Glutamatergic neuron (in vitro differentiated cells): Measurements from ENCODE around the gene PKN2. TPM values are rescaled to one million over a fixed set of nuclear protein-coding genes. Genes with fewer than 3 reads are reported as not detected.
"Not testable (repeated sequence)": the region's sequence is repeated elsewhere in the genome, so short reads cannot be mapped to it uniquely, and the experiment has no call there.

Experiments
- DNase-seq: peaks from one replicate; pipeline ENCODE4 v3.0.0; 2022
- H3K27ac Mint-ChIP-seq: one replicate; pipeline ENCODE4 v1.8.0; 2020; ENCODE audit warnings: mild to moderate bottlenecking, mixed read lengths, inconsistent platforms; ENCODE audit not compliant: unreplicated experiment
- H3K27me3 Mint-ChIP-seq: one replicate; pipeline ENCODE4 v1.8.0; 2020; ENCODE audit warnings: mild to moderate bottlenecking, moderate library complexity, mixed read lengths, inconsistent platforms; ENCODE audit not compliant: unreplicated experiment
- H3K36me3 Mint-ChIP-seq: one replicate; pipeline ENCODE4 v1.8.0; 2020; ENCODE audit warnings: mild to moderate bottlenecking, mixed read lengths, inconsistent platforms; ENCODE audit not compliant: unreplicated experiment
- H3K4me1 Mint-ChIP-seq: one replicate; pipeline ENCODE4 v1.8.0; 2020; ENCODE audit warnings: mild to moderate bottlenecking, low read depth, mixed read lengths, inconsistent platforms; ENCODE audit not compliant: unreplicated experiment
- H3K4me3 Mint-ChIP-seq: one replicate; pipeline ENCODE4 v1.8.0; 2020; ENCODE audit warnings: mild to moderate bottlenecking, mixed read lengths, inconsistent platforms; ENCODE audit not compliant: unreplicated experiment
- H3K9me3 Mint-ChIP-seq: one replicate; pipeline ENCODE4 v1.8.0; 2020; ENCODE audit warnings: mild to moderate bottlenecking, moderate library complexity, mixed read lengths, inconsistent platforms; ENCODE audit not compliant: unreplicated experiment
- CTCF ChIP-seq: fragments of 200-600 bp; sonication (generic); IDR thresholded peaks from one replicate; pipeline ENCODE4 v1.5.0; 2021; ENCODE audit not compliant: partially characterized antibody, unreplicated experiment
- total RNA-seq: library from RNA; stranded (reverse); fragmentation: NEBNext Ultra II Directional; extraction: Animal tissue kit (Norgen Biotek cat#: 25700); gene quantifications from one replicate; pipeline ENCODE4 v1.2.1, GENCODE V29; 2021; ENCODE audit not compliant: unreplicated experiment

PKN2 gene
- total RNA-seq, 1 donor from 2014 or later, result 39.1 TPM

DNA sequence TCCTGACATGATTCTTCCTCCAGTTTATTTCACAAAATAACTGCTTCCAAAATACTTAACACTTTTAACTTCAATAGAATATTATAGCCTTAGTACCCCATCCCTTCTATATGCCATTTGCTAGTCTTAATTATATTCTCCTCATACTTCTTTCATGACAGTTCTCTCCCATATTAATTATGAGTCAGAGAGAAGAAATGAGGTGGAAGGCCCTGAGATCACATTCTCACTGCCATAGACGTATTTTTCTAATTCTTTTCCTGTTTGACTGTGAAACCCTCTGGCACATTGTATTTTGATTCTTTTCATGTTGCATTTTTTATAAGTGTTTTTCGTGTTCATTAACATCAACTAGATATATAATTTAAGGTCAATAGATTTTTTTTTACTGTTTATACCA is 118.9 kb downstream of the PKN2 start:
- DNase-seq, result no peak
- TF ChIP-seq CTCF, result no peak
- Mint-ChIP-seq H3K27me3 (no peaks in the 10 kb centered on the region), H3K4me3 (no peak overlapping the region), H3K36me3 (peaks cover 11% of the 10 kb centered on the region), H3K27ac (no peak overlapping the region), H3K4me1 (no peaks in the 10 kb centered on the region), H3K9me3 (peaks cover 2% of the 10 kb centered on the region)

GRCh38 chr1:88803444-88803843 is 119.4 kb downstream of the PKN2 start:
- H3K27me3 Mint-ChIP-seq, result no peaks in the 10 kb centered on the region
- peaks cover 11% of the 10 kb centered on the region for H3K36me3 Mint-ChIP-seq
- no peak for TF ChIP-seq CTCF
- H3K27ac Mint-ChIP-seq, result no peak overlapping the region
- H3K4me3 Mint-ChIP-seq, result no peak overlapping the region
- H3K4me1 Mint-ChIP-seq, result no peaks in the 10 kb centered on the region
- no peak for DNase-seq
- peaks cover 2% of the 10 kb centered on the region for H3K9me3 Mint-ChIP-seq

GRCh38 chr1:88812366-88812765 is 128.3 kb downstream of the PKN2 start:
- no peak for DNase-seq
- no peaks in the 10 kb centered on the region for H3K27me3 Mint-ChIP-seq
- H3K27ac Mint-ChIP-seq, result no peak overlapping the region
- H3K36me3 Mint-ChIP-seq, result no peaks in the 10 kb centered on the region
- no peaks in the 10 kb centered on the region for H3K4me1 Mint-ChIP-seq
- no peak overlapping the region for H3K4me3 Mint-ChIP-seq
- H3K9me3 Mint-ChIP-seq, result no peaks in the 10 kb centered on the region
- no peak for TF ChIP-seq CTCF

GRCh38 chr1:88813471-88813870 is 129.4 kb downstream of the PKN2 start:
- Mint-ChIP-seq H3K27me3 (no peaks in the 10 kb centered on the region), H3K4me3 (no peak overlapping the region), H3K4me1 (no peaks in the 10 kb centered on the region), H3K27ac (no peak overlapping the region), H3K36me3 (peaks cover 5% of the 10 kb centered on the region), H3K9me3 (no peaks in the 10 kb centered on the region)
- DNase-seq, result no peak
- no peak for TF ChIP-seq CTCF

DNA sequence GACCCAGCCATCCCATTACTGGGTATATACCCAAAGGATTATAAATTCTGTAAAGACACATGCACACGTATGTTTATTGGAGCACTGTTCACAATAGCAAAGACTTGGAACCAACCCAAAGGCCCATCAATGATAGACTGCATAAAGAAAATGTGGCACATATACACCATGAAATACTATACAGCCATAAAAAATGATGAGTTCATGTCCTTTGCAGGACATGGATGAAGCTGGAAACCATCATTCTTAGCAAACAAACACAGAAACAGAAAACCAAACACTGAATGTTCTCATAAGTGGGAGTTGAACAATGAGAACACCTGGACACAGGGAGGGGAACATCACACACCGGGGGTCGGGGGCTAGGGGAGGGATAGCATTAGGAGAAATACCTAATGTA is 135.6 kb downstream of the PKN2 start:
- not testable (repeated sequence) for H3K4me3 Mint-ChIP-seq, H3K4me1 Mint-ChIP-seq, DNase-seq, H3K9me3 Mint-ChIP-seq, H3K27me3 Mint-ChIP-seq, H3K36me3 Mint-ChIP-seq, H3K27ac Mint-ChIP-seq

DNA sequence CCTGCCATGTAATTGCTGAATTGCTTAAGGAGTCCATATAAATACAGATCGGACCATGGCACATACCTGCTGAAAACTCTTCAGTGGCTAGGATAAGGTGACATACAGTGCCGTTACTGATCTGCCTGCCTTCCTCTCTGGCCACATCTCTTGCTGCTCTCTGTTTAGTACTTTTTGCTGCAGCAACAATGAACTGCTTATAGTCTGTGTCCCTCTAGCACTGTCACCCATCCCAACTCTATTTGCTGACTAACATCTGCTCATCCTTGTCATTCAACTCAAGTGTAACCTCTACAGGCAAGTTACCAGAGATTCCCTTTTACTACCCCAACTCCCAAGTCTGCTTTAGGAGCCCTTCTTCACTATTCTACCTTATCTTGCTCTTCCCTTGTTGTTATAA is 141.6 kb downstream of the PKN2 start:
- Mint-ChIP-seq H3K27ac (no peak overlapping the region), H3K27me3 (no peaks in the 10 kb centered on the region), H3K36me3 (no peaks in the 10 kb centered on the region), H3K9me3 (no peaks in the 10 kb centered on the region), H3K4me1 (no peaks in the 10 kb centered on the region), H3K4me3 (no peak overlapping the region)
- no peak for TF ChIP-seq CTCF
- DNase-seq, result no peak
